GM12864 (cell line): ENCODE data around the gene RAX.

Experiments used
- DNase-seq: peaks from one replicate; pipeline ENCODE4 v3.0.0-alpha.2; 2011; ENCODE audit warnings: low read depth
- H3K4me3 ChIP-seq: 2 replicates; pipeline ENCODE4 v1.5.1; 2011; ENCODE audit warnings: mild to moderate bottlenecking, low read depth, low read length, control low read depth
- TF ChIP-seq, protein P1 (sequence below): IDR thresholded peaks from 2 replicates; pipeline ENCODE4 v1.5.1; 2011; ENCODE audit warnings: low read depth, mild to moderate bottlenecking, moderate library complexity, low read length, control low read depth, inconsistent platforms; ENCODE audit errors: missing control alignments

Gene RAX

GRCh38 chr18:59272891-59273758, at the start of gene RAX:
Gene RAX, minus strand, starts transcription at chr18:59273454. Its CDS starts 248 bp downstream, at chr18:59273206.
- TF ChIP-seq, protein P1, sequence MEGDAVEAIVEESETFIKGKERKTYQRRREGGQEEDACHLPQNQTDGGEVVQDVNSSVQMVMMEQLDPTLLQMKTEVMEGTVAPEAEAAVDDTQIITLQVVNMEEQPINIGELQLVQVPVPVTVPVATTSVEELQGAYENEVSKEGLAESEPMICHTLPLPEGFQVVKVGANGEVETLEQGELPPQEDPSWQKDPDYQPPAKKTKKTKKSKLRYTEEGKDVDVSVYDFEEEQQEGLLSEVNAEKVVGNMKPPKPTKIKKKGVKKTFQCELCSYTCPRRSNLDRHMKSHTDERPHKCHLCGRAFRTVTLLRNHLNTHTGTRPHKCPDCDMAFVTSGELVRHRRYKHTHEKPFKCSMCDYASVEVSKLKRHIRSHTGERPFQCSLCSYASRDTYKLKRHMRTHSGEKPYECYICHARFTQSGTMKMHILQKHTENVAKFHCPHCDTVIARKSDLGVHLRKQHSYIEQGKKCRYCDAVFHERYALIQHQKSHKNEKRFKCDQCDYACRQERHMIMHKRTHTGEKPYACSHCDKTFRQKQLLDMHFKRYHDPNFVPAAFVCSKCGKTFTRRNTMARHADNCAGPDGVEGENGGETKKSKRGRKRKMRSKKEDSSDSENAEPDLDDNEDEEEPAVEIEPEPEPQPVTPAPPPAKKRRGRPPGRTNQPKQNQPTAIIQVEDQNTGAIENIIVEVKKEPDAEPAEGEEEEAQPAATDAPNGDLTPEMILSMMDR, result no peak
- H3K4me3 ChIP-seq, result no peak within 1 kb of the TSS
- DNase-seq, result no peak

DNA sequence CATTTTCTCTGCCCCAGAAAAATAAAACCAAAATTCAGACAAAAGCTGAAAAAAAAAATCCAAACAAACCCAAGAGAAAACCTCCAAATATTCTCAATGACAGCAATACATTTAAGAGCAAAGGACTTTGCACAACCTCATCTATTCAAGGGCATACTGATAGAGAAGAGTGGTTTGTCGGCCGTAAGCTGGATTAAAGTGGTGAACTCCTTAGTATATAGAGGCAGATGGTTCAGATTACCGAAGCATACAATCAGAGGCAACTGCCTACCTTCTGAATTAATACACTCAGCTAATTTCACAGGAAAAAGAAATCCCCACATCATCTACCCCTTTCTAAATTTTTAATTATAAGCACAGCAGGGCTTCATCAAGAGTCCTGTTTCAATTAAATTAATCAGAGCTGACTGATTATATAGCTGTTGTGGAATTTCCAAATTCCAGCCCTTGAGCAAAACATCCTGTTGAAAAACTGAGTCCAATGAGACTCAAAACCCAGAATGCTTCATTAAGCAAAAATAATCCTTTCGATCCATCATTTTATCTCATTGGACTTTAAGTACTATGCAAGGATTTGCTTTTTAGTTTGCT, 45.3 kb upstream of the RAX start, which contains the start of gene CPLX4:
CPLX4 (minus strand) TSS at position 190 of the 591 bp plus-strand sequence; CDS start at position 3, 187 bp downstream.
- no peak for DNase-seq
- TF ChIP-seq, protein P1, result no peak
- no peak within 1 kb of the TSS for H3K4me3 ChIP-seq

GRCh38 chr18:59311631-59312030, 38.4 kb upstream of the RAX start:
- no peak overlapping the region for H3K4me3 ChIP-seq
- TF ChIP-seq, protein P1, result no peak
- DNase-seq, result no peak

GRCh38 chr18:59308938-59309260, 35.6 kb upstream of the RAX start:
- TF ChIP-seq, protein P1, result no peak
- DNase-seq, result no peak
- no peak overlapping the region for H3K4me3 ChIP-seq

- DNase-seq, result no peak
- TF ChIP-seq, protein P1, result peak; percentile 68
- peak overlapping the region; percentile 14; the same call in 1 of the 2 replicates for H3K4me3 ChIP-seq
Measured at GRCh38 chr18:59308248-59308937, 35.1 kb upstream of the RAX start.

GRCh38 chr18:59306640-59307039, 33.4 kb upstream of the RAX start:
- H3K4me3 ChIP-seq, result no peak overlapping the region
- no peak for DNase-seq
- TF ChIP-seq, protein P1, result no peak
